DMS153 (cell line): ENCODE measurements around the gene GNB1L.
A peak's percentile ranks its signal among the peaks of the same experiment; 100 is the strongest.

Experiments
- DNase-seq: peaks from one replicate; lab custom pipeline; 2025; lab: John Stamatoyannopoulos, UW

GNB1L gene

GRCh38 chr22:19863571-19863970 lies 8.9 kb upstream of the GNB1L start:
- no peak for DNase-seq

GRCh38 chr22:19862619-19863246 lies 8.1 kb upstream of the GNB1L start:
- DNase-seq, result no peak

DNA sequence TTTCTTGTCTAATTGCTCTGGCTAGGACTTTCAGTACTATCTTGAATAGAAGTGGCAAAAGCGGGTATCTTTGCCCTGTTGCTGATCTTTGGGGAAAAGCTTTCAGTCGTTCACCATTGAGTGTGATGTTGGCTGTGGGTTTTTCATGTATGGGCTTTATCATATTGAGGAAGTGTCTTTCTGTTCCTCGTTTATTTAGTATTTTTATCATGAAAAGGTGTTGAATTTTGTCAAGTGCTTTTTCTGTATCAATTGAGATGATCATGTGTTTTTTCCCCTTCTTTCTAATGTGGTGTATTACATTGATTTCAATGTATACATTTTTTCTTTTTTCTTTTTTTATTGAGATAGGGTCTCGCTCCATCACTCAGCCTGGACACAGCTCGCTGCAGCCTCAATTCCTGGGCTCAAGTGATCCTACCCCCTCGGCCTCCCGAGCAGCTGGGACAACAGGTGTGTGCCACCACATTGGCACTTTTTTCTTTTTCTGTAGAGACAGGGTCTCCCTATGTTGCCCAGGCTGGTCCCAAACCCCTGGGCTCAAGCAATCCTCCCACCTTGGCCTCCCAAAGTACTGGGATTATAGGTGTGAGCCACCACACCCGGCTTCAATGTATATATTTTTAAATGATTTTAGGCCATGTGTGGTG lies 5.3 kb upstream of the GNB1L start:
- no peak for DNase-seq

GRCh38 chr22:19857382-19857781 lies 2.7 kb upstream of the GNB1L start:
- DNase-seq, result no peak

DNA sequence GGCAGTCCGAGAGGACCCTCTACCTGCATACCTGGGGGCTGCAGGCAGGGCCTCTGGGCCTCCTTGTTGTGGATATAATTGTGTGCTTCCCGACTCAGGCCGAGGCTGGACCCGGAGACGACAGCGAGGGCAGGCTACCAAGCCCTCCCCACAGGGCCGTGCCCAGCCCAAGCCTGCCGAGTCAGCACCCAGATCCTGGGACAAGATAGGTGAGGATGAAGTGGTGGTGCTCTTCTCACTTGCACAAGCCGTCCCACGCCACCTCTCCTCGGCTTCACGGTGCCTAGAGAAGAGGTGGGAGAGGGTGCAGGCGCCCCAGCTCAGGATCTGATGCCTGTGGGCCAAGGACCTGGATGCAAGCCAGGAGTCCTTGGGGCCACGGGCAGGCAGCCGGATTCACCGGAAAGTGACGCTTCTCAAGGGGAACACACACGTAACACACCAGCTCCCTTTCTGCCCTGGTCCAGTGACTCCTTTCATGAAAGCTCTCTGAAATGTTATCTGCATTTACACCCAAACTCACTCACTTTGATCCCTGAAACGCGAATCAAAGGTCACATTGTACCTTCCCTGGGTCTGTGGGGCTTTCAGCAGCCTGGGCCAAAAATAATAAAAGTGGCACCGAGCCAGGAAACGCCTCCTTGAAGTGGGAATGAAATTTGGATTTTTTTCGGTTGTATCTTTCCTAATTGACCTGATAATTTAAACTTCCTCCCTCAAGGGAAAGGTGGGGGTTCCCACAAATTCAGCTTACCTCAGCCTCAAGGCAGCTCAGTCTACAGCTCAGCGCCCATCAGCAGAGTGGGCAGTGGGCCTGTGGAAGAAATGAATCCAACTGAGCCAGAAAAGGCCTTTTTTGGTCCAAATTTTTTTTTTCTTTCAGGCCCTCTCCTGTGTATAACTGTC lies 1.1 kb upstream of the GNB1L start:
- peak; percentile 48 for DNase-seq

DNA sequence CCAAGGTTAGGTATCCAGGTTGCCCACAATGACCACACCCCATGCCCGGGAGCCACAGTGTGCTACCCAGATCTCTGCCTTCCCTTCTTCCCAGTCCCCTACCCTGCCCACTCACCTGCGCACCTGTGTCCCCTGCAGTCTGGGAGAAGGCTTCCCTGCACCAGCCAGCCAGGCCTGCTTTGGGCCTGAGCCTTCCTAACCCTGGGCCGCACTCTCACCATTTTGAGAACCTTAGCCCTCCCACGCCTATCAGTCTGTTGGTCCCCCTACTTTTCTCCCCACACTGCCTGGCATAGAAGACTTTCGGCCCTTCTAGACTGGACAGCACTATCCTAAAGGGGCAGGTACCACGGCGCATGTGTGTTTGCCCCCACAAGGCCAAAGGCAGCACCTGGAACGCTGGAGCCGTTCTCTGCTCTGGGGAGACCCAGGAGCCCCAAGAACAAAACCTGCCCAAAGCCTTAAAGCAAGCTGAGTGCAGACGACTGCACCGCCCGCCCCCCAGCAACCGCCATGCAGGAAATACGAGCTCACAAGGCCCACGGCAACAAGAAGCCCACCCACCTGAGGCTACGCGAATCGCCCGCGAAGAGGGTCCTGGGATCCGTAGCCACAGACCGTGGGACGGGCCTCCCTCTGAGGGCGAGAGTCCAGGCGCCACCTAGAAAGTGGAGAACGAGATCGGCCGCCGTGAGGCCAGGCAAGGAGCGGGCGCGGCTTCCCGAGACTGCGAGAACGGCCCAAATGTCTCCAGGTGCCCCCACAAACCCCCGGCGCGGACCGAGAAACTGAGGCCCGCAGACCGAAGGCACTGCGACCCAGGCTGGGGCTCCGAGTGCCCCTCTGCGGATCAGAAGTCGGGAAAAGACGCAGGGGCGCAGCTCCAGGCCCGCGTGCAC lies 546 bp downstream of the GNB1L start:
- no peak for DNase-seq

DNA sequence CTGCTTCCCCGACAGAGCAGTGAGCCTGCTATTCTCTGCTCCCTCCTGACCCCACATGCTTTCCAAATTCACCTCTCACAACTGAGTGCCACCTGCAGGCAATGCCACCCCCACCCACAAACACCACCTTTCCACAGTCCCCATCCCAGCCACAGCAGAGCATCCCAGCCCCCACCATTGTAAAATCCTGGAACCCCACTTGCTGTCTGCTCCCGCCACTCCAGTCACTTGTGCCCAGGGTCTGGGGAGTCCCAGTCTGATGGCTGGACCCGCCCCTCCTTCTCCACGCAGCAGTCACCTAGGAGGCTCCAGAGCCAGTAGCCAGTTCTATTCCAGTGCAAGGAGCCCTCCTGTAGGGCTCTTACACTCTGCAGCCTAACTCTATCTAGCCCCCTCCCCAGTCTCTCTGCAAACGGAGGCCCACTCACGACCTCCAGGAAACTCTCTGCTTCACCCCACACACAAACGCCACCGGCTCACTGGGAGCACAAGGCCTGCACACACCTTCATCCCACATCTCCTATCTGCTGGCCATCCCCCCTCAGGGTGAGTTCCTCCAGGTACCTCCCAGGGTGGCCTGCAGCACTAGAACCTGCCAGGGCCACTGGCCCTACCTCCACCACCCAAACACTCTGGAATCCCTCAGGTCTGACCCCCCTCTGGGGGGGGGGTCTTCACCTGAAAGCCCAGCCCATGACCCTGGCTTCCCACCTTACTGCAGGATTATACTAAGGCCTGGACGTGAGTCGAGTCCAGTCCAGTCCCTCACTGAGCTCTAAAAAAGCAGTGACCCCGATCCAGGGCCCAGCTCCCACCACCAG lies 1.4 kb downstream of the GNB1L start:
- no peak for DNase-seq

GRCh38 chr22:19852177-19852781 lies 2.4 kb downstream of the GNB1L start:
- DNase-seq, result no peak

DNA sequence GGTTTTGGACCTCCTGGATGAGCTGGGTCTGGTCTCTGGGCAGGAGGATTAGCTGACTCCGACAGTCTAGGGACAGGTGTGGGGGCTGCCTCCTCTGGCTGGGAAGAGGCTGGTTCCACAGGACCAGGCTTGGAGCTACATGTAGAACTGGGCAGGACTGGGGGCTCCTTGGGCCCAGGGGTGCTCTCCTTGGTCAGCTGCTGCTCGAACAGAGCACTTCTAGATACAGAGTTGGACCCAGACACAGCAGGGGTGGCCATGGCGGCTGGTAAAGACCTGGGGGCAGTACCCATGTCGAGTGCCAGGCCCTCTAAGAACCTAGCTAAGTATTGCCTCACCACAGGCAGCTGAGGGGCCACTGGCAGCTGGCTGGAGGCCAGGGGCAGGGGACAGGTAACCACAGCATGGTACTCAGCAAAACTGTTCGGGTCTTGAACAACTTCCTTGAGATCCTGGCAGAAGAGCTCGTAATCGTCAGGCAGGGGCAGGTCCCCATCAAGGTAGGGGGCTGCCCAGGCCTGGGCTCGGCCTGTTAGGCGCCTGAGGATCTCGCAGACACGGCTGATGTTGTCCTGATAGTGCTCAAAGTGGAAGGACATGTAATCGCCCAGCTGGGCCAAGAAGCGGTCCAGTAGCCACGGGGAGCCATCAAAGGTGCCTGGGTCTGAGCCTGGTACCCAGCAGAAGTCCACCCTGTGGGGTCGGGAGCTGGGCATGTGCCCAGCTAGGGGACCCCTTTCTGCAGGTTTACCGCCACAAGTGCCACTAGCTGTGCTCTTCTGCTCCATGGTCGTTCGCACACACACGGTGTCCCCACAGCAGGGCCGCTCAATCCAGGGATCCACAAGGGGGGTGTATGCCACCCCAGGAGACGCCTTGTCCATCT lies 3.1 kb downstream of the GNB1L start:
- DNase-seq, result no peak

GRCh38 chr22:19850763-19851109 lies 3.9 kb downstream of the GNB1L start:
- DNase-seq, result no peak

GRCh38 chr22:19849835-19850762 lies 4.6 kb downstream of the GNB1L start:
- DNase-seq, result no peak

- no peak for DNase-seq
These were observed 6.1 kb downstream of the GNB1L start for GRCh38 chr22:19848298-19849224.

DNA sequence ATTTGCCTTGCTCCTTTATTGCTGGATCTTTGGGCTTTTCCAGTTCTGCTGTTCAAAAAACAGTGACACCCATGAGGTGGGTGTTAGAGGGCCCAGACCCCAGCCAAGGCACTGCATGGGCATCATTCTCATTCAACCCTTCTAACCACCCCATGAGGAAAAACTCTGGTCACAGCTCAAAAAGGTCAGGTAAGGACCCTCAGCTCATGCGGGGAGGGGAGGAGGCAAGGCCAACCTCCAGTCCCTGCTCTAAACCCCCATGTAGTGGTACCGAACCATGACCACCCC lies 7.4 kb downstream of the GNB1L start:
- DNase-seq, result no peak

- no peak for DNase-seq
These were observed 7.9 kb downstream of the GNB1L start for GRCh38 chr22:19846620-19847344.

DNA sequence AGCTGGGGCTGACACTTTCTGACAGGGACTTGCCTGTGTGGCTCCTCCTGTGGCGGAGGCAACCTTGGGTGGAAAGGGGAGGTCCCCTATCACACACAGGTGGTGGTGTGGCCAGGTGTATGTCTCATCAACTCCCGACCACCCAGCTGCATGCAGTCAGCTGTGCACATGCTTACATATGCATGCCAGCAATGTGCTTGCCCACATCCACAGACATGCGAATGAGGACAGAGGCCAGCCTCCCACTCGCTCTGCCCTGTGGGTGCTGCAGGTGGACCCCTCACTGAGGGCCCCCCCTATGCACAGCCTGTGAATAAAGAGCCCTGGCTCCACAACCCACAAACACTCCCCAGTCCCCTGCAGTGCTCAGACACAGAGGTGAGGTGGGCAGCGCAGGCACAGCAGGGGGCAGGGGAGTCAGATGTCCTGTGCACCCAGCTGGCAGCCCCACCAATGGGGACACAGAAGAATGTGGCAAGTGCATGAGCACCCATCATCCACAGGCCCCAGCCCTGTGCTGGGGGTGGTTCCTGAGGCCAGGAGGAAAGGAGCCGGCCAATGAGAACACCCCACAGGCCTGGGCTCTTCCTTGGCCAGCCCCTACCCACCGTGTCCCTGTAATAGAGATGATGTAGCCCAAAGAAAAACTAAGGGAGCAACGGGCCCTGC lies 9.5 kb downstream of the GNB1L start:
- no peak for DNase-seq

DNA sequence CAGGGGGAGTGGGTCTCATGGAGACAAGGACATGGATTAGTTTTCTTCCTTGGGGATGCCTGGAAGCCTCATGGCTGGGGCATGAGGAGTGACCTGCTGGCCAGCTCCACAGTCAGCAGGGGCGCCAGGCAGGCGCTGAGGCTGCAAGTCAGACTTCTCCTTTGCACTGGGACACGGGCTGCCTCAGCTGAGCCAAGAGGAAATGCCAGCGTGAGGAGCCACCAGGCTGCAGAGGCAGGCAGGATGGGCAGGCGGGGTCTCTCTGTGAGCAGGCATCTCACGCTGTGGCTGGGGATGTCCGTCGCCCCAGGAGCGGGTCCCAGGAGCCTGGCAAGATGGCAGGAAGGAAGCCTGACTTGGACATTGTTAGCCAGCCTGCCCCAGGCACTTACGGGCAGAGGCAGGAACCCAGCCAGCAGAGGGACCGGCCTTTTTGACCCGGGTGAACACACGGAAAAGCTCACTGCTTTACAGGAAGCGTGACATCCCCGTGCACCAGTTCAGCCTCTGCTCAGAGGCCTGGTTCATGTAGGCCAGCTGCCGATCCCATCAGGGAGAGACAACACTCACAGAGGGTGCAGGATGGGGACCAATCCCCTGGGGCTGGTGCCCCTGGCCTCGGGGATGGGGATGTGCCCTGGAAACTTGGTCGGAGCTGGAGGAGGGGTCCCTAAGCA lies 10.2 kb downstream of the GNB1L start:
- no peak for DNase-seq
